Calu3 (cell line): ENCODE results near the gene PKP3. TPM values are rescaled to one million over a fixed set of nuclear protein-coding genes. Genes with fewer than 3 reads are reported as not detected.
"Not testable (repeated sequence)": the region's sequence is repeated elsewhere in the genome, so short reads cannot be mapped to it uniquely, and the experiment has no call there.

Source experiments
- BruUV-seq: library from RNA; stranded (reverse); fragments of 400-500 nt; replicated peaks from 2 replicates; lab custom pipeline; 2021; lab: Mats Ljungman, UMichigan
- CTCF ChIA-PET: fragments of 300-600 bp; sonication (Branson Sonifier 250); formaldehyde crosslinking; loops from one replicate; lab custom pipeline; 2022; ENCODE audit warnings: antibody characterized with exemption; lab: Charles Lee
- DNase-seq: peaks from one replicate; pipeline ENCODE4 v3.0.0; 2022
- H3K27ac Mint-ChIP-seq: one replicate; pipeline ENCODE4 v1.8.0; 2022; ENCODE audit warnings: mixed read lengths; ENCODE audit not compliant: unreplicated experiment
- H3K27me3 Mint-ChIP-seq: one replicate; pipeline ENCODE4 v1.8.0; 2022; ENCODE audit warnings: mixed read lengths; ENCODE audit not compliant: unreplicated experiment
- H3K36me3 Mint-ChIP-seq: one replicate; pipeline ENCODE4 v1.8.0; 2022; ENCODE audit warnings: mild to moderate bottlenecking, moderate library complexity, mixed read lengths; ENCODE audit not compliant: insufficient read depth, unreplicated experiment
- H3K4me1 Mint-ChIP-seq: one replicate; pipeline ENCODE4 v1.8.0; 2022; ENCODE audit warnings: mild to moderate bottlenecking, low read depth, mixed read lengths; ENCODE audit not compliant: unreplicated experiment
- H3K4me3 Mint-ChIP-seq: one replicate; pipeline ENCODE4 v1.8.0; 2022; ENCODE audit warnings: mild to moderate bottlenecking, low read depth, moderate library complexity, mixed read lengths; ENCODE audit not compliant: unreplicated experiment
- H3K9me3 Mint-ChIP-seq: one replicate; pipeline ENCODE4 v1.8.0; 2022; ENCODE audit warnings: low read depth, mixed read lengths; ENCODE audit not compliant: unreplicated experiment
- CTCF ChIP-seq: fragments of 200-600 bp; IDR thresholded peaks from one replicate; pipeline ENCODE4 v1.8.0; 2022; ENCODE audit warnings: antibody characterized with exemption; ENCODE audit not compliant: unreplicated experiment
- intact Hi-C: fragments of 100-400 bp; cut with micrococcal nuclease; formaldehyde crosslinking; loops from one replicate; pipeline ENCODE4 v1.10.0; 2022; ENCODE audit not compliant: unreplicated experiment
- total RNA-seq: library from RNA; stranded (reverse); gene quantifications from 2 replicates; pipeline ENCODE4 v1.2.3, GENCODE V29; 2022

PKP3 gene
- total RNA-seq, 1 experiment from 2014 or later, result 128 TPM

GRCh38 chr11:384511-384910, 9.5 kb upstream of the PKP3 start:
- H3K4me3 Mint-ChIP-seq, result no peak overlapping the region
- no peak for DNase-seq
- intact Hi-C loops, result no loop called here
- H3K9me3 Mint-ChIP-seq, result no peaks in the 10 kb centered on the region
- H3K36me3 Mint-ChIP-seq, result no peaks in the 10 kb centered on the region
- BruUV-seq, result no TSS peak
- CTCF ChIA-PET, result no interaction called here
- H3K27me3 Mint-ChIP-seq, result peaks cover 52% of the 10 kb centered on the region
- no peak overlapping the region for H3K27ac Mint-ChIP-seq
- no peaks in the 10 kb centered on the region for H3K4me1 Mint-ChIP-seq
- no peak for TF ChIP-seq CTCF

GRCh38 chr11:385594-386351, 8.2 kb upstream of the PKP3 start:
- no peak overlapping the region for H3K27ac Mint-ChIP-seq
- intact Hi-C loops, result no loop called here
- H3K36me3 Mint-ChIP-seq, result no peaks in the 10 kb centered on the region
- CTCF ChIA-PET, result interaction anchor here (0.7 kb wide), 1 partner anchor 22 kb away, joined by 3 read pairs; no protein-coding TSS in a partner anchor
- H3K4me3 Mint-ChIP-seq, result no peak overlapping the region
- H3K9me3 Mint-ChIP-seq, result no peaks in the 10 kb centered on the region
- peaks cover 52% of the 10 kb centered on the region for H3K27me3 Mint-ChIP-seq
- no peaks in the 10 kb centered on the region for H3K4me1 Mint-ChIP-seq
- BruUV-seq, result no TSS peak
- TF ChIP-seq CTCF, result no peak
- no peak for DNase-seq

- BruUV-seq, result no TSS peak
- intact Hi-C loops, result no loop called here
- DNase-seq, result no peak
- Mint-ChIP-seq H3K4me3 (no peak overlapping the region), H3K4me1 (peaks cover 6% of the 10 kb centered on the region), H3K36me3 (no peaks in the 10 kb centered on the region), H3K27ac (no peak overlapping the region), H3K9me3 (no peaks in the 10 kb centered on the region), H3K27me3 (peaks cover 52% of the 10 kb centered on the region)
- no peak for TF ChIP-seq CTCF
- CTCF ChIA-PET, result no interaction called here
These were observed 7.5 kb upstream of the PKP3 start for GRCh38 chr11:386483-386882.

GRCh38 chr11:387193-387793, 6.7 kb upstream of the PKP3 start:
- BruUV-seq, result no TSS peak
- Mint-ChIP-seq H3K27me3 (peaks cover 47% of the 10 kb centered on the region), H3K27ac (no peak overlapping the region), H3K4me3 (no peak overlapping the region), H3K4me1 (peaks cover 10% of the 10 kb centered on the region), H3K9me3 (no peaks in the 10 kb centered on the region), H3K36me3 (no peaks in the 10 kb centered on the region)
- intact Hi-C loops, result no loop called here
- CTCF ChIA-PET, result no interaction called here
- no peak for TF ChIP-seq CTCF
- DNase-seq, result no peak

- H3K36me3 Mint-ChIP-seq, result peaks cover 13% of the 10 kb centered on the region
- BruUV-seq, H3K27ac Mint-ChIP-seq, CTCF ChIA-PET, H3K4me1 Mint-ChIP-seq, H3K4me3 Mint-ChIP-seq, H3K9me3 Mint-ChIP-seq, intact Hi-C loops, DNase-seq: not testable (repeated sequence)
- peaks cover 26% of the 10 kb centered on the region for H3K27me3 Mint-ChIP-seq
These were observed 4.6 kb upstream of the PKP3 start for GRCh38 chr11:389369-389768.
